Psoas muscle (tissue), 8 donors: ENCODE results near the gene BTBD9. TPM values are rescaled to one million over a fixed set of nuclear protein-coding genes. Genes with fewer than 3 reads are reported as not detected.

Source experiments
- ATAC-seq, 4 donors: fragments of 200-7000 bp; cut with Tn5 transposase; one replicate each; pipeline ENCODE4 v1.9.1; 2020; ENCODE audit warnings: moderate library complexity in 3 of 4, mild to moderate bottlenecking in 2 of 4
- DNase-seq, 2 donors: peaks; one replicate each; pipeline ENCODE4 v3.0.0-alpha.2; 2020
- H3K27ac ChIP-seq: fragments of 200-600 bp; one replicate; pipeline ENCODE4 v1.8.0; 2022
- H3K27me3 ChIP-seq, 3 donors: fragments of 200-600 bp in 1 of 3; one replicate each; pipeline versions ENCODE4 v1.6.1 to v1.8.0; 2013 to 2022; ENCODE audit warnings: low read length in 2 of 3, mild to moderate bottlenecking in 2 of 3, moderate library complexity in 1 of 3; ENCODE audit not compliant: insufficient read depth in 3 of 3
- H3K36me3 ChIP-seq, 2 donors: fragments of 200-600 bp in 1 of 2; one replicate each; pipeline versions ENCODE4 v1.6.1 to v1.8.0; 2013 to 2022; ENCODE audit warnings: low read depth in 1 of 2, mild to moderate bottlenecking in 1 of 2, moderate library complexity in 1 of 2; ENCODE audit not compliant: insufficient read depth in 1 of 2
- H3K4me1 ChIP-seq: fragments of 200-600 bp; one replicate; pipeline ENCODE4 v1.8.0; 2022
- H3K4me3 ChIP-seq: fragments of 200-600 bp; one replicate; pipeline ENCODE4 v1.8.0; 2022; ENCODE audit warnings: mild to moderate bottlenecking
- H3K9me3 ChIP-seq: fragments of 200-600 bp; one replicate; pipeline ENCODE4 v1.8.0; 2022
- WGBS, 3 donors: extraction: QIAGEN DNeasy Blood & Tissue Kit; methylation state at CpG; one replicate each; pipeline versions ENCODE4 v1.1.6 to v1.1.7; 2013; 5-methylcytosine and 5-hydroxymethylcytosine counted together
- intact Hi-C, 2 donors: fragments of 100-400 bp; cut with DNase I; formaldehyde crosslinking; loops; one replicate each; pipeline versions ENCODE4 v1.11.0 to v1.14.2; 2022
- polyA plus RNA-seq, 3 donors: library from polyadenylated mRNA; stranded (reverse); fragments of 200-250 nt; gene quantifications; one replicate each; pipeline ENCODE4 v1.2.3, GENCODE V29; 2013
- total RNA-seq, 4 donors: library from RNA; stranded (reverse); fragmentation: NEBNext Ultra II Directional in 2 of 4; extraction: Animal tissue kit (Norgen Biotek cat#: 25700) in 2 of 4; gene quantifications; one replicate each; pipeline versions ENCODE4 v1.2.1 to v1.2.4, GENCODE V29; 2021 to 2023
- TF ChIP-seq, protein P1 (sequence below): fragments of 200-600 bp; IDR thresholded peaks from one replicate; pipeline ENCODE4 v1.8.0; 2022; ENCODE audit warnings: antibody characterized with exemption
- donor health status: healthy with polysubstance abuse.
- donor health status: DM: no; HTN: no; CAD: no; lungs with moderate emphysema.
- donor health status: Bipolar disorder and iron deficiency.
- donor health status: healthy.
- donor health status: DM: yes; HTN: yes; CAD: no.
- donor health status: DM: no; HTN: no; CAD: no.
- donor health status: DM: no; HTN: no; CAD: no.
- donor health status: DM: yes; HTN: yes; CAD: no.

The BTBD9 gene
- total and polyA plus RNA-seq, 7 donors = 2.3 to 10.9 (median 8.4) TPM

DNA sequence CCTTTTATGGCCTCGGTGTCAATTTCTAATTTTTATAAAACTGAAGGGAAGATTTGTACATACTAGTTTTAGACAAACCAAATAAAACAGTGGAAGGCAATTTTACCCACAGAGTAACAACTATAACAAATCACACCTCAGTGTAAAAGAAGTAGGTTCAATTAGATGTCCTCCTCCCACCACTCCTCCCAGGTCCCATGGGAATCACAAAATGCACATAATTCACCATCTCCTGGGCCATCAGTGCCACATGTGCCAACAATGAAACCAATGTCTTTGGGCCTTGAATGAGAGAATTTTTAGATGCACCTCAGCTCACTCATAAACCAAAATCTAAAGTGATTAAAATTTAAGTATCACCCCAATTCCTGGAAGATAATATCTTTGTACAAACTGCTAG is 267.8 kb downstream of the BTBD9 start:
- TF ChIP-seq, protein P1, sequence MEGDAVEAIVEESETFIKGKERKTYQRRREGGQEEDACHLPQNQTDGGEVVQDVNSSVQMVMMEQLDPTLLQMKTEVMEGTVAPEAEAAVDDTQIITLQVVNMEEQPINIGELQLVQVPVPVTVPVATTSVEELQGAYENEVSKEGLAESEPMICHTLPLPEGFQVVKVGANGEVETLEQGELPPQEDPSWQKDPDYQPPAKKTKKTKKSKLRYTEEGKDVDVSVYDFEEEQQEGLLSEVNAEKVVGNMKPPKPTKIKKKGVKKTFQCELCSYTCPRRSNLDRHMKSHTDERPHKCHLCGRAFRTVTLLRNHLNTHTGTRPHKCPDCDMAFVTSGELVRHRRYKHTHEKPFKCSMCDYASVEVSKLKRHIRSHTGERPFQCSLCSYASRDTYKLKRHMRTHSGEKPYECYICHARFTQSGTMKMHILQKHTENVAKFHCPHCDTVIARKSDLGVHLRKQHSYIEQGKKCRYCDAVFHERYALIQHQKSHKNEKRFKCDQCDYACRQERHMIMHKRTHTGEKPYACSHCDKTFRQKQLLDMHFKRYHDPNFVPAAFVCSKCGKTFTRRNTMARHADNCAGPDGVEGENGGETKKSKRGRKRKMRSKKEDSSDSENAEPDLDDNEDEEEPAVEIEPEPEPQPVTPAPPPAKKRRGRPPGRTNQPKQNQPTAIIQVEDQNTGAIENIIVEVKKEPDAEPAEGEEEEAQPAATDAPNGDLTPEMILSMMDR = no peak

DNA sequence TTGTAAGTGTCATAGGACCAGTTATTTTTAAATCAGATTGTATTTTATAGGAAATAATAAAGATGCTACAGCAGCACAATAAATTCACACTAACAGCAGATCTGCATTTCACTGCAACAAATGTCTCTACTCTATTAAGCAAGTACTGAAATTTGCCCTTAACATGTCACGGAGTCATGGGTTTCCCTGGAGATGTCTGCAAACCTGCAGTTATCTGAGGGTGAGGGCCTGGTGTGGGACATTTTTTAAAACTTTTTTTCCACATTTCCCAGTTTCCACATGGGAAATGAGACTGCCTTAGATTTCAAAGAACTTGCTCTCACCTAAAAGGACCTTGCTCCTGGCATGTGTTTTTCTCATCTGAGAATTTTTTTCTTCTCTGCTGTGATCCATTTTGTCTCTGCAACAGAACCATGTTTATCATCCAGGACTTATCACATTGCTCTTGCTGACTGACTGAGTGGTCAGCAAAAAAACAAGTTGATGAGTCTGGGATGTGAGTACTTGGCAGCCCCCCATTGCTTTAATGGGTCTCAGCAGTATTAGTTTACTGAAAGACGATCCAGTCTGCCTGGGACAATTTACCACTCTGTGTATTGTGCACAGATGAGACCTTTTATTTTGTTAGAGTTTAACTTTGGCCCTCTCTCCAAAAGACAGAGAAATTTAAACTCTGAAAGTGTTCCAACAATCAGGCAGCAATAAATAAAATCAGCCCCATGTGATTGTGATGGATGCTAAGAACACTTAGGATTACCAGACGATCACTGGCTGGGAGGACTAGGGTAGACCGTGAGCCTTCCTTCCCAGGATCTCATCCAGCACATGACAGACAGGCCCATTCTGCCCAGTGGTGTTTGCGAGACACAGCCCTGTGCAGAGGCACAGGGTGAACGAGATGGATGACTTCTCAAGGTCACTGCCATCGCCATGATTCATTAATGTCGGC is 268.8 kb downstream of the BTBD9 start:
- peaks cover 23% of the 10 kb centered on the region for H3K4me1 ChIP-seq
- no peaks in the 10 kb centered on the region for H3K36me3 ChIP-seq
- peak overlapping the region; percentile 64 for H3K27ac ChIP-seq
- no peaks in the 10 kb centered on the region for H3K27me3 ChIP-seq
- H3K9me3 ChIP-seq = no peaks in the 10 kb centered on the region
- peak overlapping the region; percentile 8 for H3K4me3 ChIP-seq
- intact Hi-C loops = no loop called here
- 13 to 20% (median 19%) methylated on average over 8 of the region's 8 CpGs for WGBS, 3 donors
- DNase-seq = peak in 1 of 2 donors; percentile 56
- ATAC-seq = peak; percentile 83 to 93 (median 88)
- TF ChIP-seq, protein P1 = no peak

More for the DNA sequence above, 267.8 kb downstream of the BTBD9 start:
- no peak for DNase-seq
- WGBS, 3 donors = 89 to 100% (median 95%) methylated on average over 1 of the region's 1 CpG
- H3K27me3 ChIP-seq = no peaks in the 10 kb centered on the region
- H3K9me3 ChIP-seq = no peaks in the 10 kb centered on the region
- H3K4me1 ChIP-seq = peaks cover 23% of the 10 kb centered on the region
- H3K36me3 ChIP-seq = no peaks in the 10 kb centered on the region
- ATAC-seq = no peak
- intact Hi-C loops = no loop called here
- H3K4me3 ChIP-seq = no peak overlapping the region
- H3K27ac ChIP-seq = peak overlapping the region; percentile 64

DNA sequence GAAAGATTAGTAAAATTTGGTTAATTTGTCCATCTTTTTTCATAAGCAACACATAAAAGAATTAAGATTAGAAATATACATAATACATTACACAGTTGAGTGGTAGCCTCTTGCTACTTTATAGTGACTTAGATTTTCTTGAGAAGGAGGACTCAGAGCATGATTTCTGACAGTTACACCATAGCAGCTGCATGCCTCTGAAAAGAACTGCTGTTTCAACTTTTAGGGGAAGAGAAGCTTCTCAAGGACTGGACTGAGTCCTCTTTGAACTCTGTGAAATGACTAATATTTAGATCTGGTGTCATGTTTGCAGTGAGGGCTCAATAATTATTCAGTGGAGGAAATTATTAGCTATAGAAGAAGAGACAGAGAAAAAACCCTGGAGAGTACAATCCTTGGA is 272.5 kb downstream of the BTBD9 start:
- TF ChIP-seq, protein P1 = no peak
- no peaks in the 10 kb centered on the region for H3K9me3 ChIP-seq
- intact Hi-C loops = no loop called here

DNA sequence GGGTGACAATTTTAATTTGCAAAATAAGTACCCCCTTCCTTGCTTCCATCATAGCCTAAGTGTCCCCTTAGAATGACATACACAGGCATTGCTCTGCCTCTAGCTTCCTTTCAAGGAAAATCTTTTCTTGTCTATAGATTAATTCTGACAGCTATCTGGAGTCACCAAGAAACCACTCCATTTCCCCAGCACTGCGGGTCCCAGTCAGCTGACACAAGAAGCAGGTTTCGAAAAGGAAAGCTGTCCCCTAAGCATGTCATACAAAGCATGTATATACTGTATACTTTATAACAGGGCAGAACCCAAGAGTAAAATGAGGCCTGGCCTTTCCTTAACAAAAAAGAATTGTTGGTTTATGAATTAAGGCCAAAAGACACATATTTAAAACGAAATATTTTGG is 273.5 kb downstream of the BTBD9 start:
- DNase-seq (no peak), ATAC-seq (no peak)
- TF ChIP-seq, protein P1 = no peak
- Histone ChIP-seq H3K27ac (no peak overlapping the region), H3K4me3 (no peak overlapping the region), H3K36me3 (no peaks in the 10 kb centered on the region), H3K27me3 (no peaks in the 10 kb centered on the region), H3K9me3 (no peaks in the 10 kb centered on the region), H3K4me1 (peaks cover 21% of the 10 kb centered on the region)
- WGBS, 3 donors = 89 to 96% (median 90%) methylated on average over 3 of the region's 3 CpGs
- intact Hi-C loops = no loop called here

More for the DNA sequence above, 272.5 kb downstream of the BTBD9 start:
- peaks cover 29% of the 10 kb centered on the region for H3K4me1 ChIP-seq
- H3K36me3 ChIP-seq = no peaks in the 10 kb centered on the region
- no peaks in the 10 kb centered on the region for H3K27me3 ChIP-seq
- no peak overlapping the region for H3K4me3 ChIP-seq
- H3K27ac ChIP-seq = no peak overlapping the region
- DNase-seq (no peak), ATAC-seq (no peak)
